Measurements from ENCODE around the gene ADAMTS3. TPM values are rescaled to one million over a fixed set of nuclear protein-coding genes. Genes with fewer than 3 reads are reported as not detected.

ADAMTS3 gene
- total and polyA plus RNA-seq, 2 experiments from 2014 or later: 1.2 to 3.7 TPM

DNA sequence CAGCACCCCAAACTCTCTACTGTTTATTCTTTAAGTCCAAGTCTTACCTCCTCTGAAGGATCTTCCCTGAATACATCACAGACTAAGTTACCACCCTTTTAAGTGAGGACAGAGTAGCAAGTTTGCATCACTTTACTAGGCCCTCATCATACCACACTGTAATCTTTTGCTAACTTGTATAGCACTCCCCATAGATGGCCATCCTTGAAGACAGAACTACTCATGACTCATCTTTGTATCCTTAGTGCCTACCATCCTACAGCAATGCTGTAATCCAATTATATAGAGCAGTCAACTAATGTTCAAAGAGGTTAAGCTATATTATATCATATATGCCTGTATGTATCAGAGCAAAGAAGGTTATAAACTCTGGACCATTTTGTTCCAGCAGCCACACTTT is 101.4 kb downstream of the ADAMTS3 start (continued):
- TF ChIP-seq, protein P1, sequence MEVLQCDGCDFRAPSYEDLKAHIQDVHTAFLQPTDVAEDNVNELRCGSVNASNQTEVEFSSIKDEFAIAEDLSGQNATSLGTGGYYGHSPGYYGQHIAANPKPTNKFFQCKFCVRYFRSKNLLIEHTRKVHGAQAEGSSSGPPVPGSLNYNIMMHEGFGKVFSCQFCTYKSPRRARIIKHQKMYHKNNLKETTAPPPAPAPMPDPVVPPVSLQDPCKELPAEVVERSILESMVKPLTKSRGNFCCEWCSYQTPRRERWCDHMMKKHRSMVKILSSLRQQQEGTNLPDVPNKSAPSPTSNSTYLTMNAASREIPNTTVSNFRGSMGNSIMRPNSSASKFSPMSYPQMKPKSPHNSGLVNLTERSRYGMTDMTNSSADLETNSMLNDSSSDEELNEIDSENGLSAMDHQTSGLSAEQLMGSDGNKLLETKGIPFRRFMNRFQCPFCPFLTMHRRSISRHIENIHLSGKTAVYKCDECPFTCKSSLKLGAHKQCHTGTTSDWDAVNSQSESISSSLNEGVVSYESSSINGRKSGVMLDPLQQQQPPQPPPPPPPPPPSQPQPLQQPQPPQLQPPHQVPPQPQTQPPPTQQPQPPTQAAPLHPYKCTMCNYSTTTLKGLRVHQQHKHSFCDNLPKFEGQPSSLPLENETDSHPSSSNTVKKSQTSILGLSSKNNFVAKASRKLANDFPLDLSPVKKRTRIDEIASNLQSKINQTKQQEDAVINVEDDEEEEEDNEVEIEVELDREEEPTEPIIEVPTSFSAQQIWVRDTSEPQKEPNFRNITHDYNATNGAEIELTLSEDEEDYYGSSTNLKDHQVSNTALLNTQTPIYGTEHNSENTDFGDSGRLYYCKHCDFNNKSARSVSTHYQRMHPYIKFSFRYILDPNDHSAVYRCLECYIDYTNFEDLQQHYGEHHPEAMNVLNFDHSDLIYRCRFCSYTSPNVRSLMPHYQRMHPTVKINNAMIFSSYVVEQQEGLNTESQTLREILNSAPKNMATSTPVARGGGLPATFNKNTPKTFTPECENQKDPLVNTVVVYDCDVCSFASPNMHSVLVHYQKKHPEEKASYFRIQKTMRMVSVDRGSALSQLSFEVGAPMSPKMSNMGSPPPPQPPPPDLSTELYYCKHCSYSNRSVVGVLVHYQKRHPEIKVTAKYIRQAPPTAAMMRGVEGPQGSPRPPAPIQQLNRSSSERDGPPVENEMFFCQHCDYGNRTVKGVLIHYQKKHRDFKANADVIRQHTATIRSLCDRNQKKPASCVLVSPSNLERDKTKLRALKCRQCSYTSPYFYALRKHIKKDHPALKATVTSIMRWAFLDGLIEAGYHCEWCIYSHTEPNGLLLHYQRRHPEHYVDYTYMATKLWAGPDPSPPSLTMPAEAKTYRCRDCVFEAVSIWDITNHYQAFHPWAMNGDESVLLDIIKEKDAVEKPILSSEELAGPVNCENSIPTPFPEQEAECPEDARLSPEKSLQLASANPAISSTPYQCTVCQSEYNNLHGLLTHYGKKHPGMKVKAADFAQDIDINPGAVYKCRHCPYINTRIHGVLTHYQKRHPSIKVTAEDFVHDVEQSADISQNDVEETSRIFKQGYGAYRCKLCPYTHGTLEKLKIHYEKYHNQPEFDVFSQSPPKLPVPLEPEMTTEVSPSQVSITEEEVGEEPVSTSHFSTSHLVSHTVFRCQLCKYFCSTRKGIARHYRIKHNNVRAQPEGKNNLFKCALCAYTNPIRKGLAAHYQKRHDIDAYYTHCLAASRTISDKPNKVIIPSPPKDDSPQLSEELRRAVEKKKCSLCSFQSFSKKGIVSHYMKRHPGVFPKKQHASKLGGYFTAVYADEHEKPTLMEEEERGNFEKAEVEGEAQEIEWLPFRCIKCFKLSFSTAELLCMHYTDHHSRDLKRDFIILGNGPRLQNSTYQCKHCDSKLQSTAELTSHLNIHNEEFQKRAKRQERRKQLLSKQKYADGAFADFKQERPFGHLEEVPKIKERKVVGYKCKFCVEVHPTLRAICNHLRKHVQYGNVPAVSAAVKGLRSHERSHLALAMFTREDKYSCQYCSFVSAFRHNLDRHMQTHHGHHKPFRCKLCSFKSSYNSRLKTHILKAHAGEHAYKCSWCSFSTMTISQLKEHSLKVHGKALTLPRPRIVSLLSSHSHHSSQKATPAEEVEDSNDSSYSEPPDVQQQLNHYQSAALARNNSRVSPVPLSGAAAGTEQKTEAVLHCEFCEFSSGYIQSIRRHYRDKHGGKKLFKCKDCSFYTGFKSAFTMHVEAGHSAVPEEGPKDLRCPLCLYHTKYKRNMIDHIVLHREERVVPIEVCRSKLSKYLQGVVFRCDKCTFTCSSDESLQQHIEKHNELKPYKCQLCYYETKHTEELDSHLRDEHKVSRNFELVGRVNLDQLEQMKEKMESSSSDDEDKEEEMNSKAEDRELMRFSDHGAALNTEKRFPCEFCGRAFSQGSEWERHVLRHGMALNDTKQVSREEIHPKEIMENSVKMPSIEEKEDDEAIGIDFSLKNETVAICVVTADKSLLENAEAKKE (CRISPR knock-in tag; IDR thresholded peaks at IDR 0.05): no peak
- TF ChIP-seq ZNF331 (CRISPR knock-in tag; IDR thresholded peaks at IDR 0.05; ENCODE audit: low read depth): no peak
- TF ChIP-seq EZH2phosphoT487 (IDR thresholded peaks at IDR 0.05; ENCODE audit: unreplicated experiment): no peak
- TF ChIP-seq, protein P2, sequence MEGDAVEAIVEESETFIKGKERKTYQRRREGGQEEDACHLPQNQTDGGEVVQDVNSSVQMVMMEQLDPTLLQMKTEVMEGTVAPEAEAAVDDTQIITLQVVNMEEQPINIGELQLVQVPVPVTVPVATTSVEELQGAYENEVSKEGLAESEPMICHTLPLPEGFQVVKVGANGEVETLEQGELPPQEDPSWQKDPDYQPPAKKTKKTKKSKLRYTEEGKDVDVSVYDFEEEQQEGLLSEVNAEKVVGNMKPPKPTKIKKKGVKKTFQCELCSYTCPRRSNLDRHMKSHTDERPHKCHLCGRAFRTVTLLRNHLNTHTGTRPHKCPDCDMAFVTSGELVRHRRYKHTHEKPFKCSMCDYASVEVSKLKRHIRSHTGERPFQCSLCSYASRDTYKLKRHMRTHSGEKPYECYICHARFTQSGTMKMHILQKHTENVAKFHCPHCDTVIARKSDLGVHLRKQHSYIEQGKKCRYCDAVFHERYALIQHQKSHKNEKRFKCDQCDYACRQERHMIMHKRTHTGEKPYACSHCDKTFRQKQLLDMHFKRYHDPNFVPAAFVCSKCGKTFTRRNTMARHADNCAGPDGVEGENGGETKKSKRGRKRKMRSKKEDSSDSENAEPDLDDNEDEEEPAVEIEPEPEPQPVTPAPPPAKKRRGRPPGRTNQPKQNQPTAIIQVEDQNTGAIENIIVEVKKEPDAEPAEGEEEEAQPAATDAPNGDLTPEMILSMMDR (conservative IDR thresholded peaks at IDR 0.05; ENCODE audit: low read depth in 2 of 2): no peak
- TF ChIP-seq POLR2AphosphoS5 (IDR thresholded peaks at IDR 0.05; ENCODE audit: low read depth): no peak

GRCh38 chr4:72463724-72464123 is 105.3 kb downstream of the ADAMTS3 start:
- no peaks in the 10 kb centered on the region for H3K4me1 ChIP-seq (ENCODE audit: insufficient read depth)
- no peak for ATAC-seq
- TF ChIP-seq, protein P2 (conservative IDR thresholded peaks at IDR 0.05; ENCODE audit: low read depth in 2 of 2): no peak
- TF ChIP-seq ETS1 (IDR thresholded peaks at IDR 0.05) (no peak), ZNF331 (CRISPR knock-in tag; IDR thresholded peaks at IDR 0.05; ENCODE audit: low read depth) (no peak), CREB1 (CRISPR knock-in tag; IDR thresholded peaks at IDR 0.05; ENCODE audit: low read depth) (no peak)
- H3K4me3 ChIP-seq: no peak overlapping the region
- Mint-ChIP-seq H3K27me3 (ENCODE audit: insufficient read depth, low read depth, poor library complexity) (no peaks in the 10 kb centered on the region), H3K4me1 (no peaks in the 10 kb centered on the region), H3K27ac (no peak overlapping the region; the same call in 1 of the 2 replicates), H3K9me3 (no peaks in the 10 kb centered on the region), H3K36me3 (ENCODE audit: low read depth) (no peaks in the 10 kb centered on the region), H3K4me3 (no peak overlapping the region)
- no peaks in the 10 kb centered on the region for H3K27me3 ChIP-seq (ENCODE audit: insufficient read depth)
- H3F3A ChIP-seq (replicated peaks; ENCODE audit: low read depth): no peaks in the 10 kb centered on the region
- H3K27ac ChIP-seq (ENCODE audit: low read depth): no peak overlapping the region
- no peak overlapping the region for H3K4me2 ChIP-seq
- H3K79me2 ChIP-seq (replicated peaks; ENCODE audit: insufficient read depth): no peaks in the 10 kb centered on the region
- H2AFZ ChIP-seq: no peak overlapping the region
- DNase-seq (ENCODE audit: low spot score): no peak
- no peaks in the 10 kb centered on the region for H3K36me3 ChIP-seq (ENCODE audit: insufficient read depth)
- no peaks in the 10 kb centered on the region for H4K20me1 ChIP-seq (replicated peaks; ENCODE audit: insufficient read depth)
- no peaks in the 10 kb centered on the region for H3K9me2 ChIP-seq (ENCODE audit: insufficient read depth)
